Measurements from ENCODE around the gene RBMS3.

DNA sequence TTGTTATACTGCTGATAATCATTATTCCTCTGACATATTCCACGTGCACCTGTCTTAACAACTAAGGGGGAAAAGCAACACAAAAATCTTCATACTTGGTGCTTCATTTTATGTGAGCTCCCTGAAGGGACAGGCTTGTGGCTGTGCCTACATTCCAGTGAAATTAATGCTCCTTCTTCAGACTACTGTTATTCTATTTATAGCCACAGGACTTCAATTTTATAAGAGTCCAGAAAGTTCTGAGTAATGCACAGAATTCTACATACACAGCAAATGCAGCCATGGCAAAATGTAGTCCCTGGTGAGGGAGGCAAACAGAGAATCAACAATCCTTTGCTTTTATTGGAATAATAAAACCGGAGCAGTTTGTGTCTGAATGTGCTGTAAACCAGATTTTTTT is 417.1 kb downstream of the RBMS3 start:
- TF ChIP-seq, protein P1, sequence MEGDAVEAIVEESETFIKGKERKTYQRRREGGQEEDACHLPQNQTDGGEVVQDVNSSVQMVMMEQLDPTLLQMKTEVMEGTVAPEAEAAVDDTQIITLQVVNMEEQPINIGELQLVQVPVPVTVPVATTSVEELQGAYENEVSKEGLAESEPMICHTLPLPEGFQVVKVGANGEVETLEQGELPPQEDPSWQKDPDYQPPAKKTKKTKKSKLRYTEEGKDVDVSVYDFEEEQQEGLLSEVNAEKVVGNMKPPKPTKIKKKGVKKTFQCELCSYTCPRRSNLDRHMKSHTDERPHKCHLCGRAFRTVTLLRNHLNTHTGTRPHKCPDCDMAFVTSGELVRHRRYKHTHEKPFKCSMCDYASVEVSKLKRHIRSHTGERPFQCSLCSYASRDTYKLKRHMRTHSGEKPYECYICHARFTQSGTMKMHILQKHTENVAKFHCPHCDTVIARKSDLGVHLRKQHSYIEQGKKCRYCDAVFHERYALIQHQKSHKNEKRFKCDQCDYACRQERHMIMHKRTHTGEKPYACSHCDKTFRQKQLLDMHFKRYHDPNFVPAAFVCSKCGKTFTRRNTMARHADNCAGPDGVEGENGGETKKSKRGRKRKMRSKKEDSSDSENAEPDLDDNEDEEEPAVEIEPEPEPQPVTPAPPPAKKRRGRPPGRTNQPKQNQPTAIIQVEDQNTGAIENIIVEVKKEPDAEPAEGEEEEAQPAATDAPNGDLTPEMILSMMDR (IDR thresholded peaks at IDR 0.05) = no peak
- TF ChIP-seq KAT7 (CRISPR knock-in tag; IDR thresholded peaks at IDR 0.05; ENCODE audit: borderline replicate concordance) = no peak

Measured in WTC11 (cell line).